ENCODE data around the gene NEGR1.

NEGR1 gene

GRCh38 chr1:72062584-72062983, 219.8 kb downstream of the NEGR1 start:
- DNase-seq (ENCODE audit: low read depth): no peak
- no peak for TF ChIP-seq CTCF (IDR thresholded peaks at IDR 0.05; ENCODE audit: low read depth, low read length, missing control alignments)
- H3K4me3 ChIP-seq (ENCODE audit: low read depth, low read length): no peak overlapping the region

- H3K4me3 ChIP-seq (ENCODE audit: low read depth, low read length): no peak overlapping the region
- no peak for DNase-seq (ENCODE audit: low read depth)
- no peak for TF ChIP-seq CTCF (IDR thresholded peaks at IDR 0.05; ENCODE audit: low read depth, low read length, missing control alignments)
Observed at GRCh38 chr1:72060466-72061245, 221.7 kb downstream of the NEGR1 start.

DNA sequence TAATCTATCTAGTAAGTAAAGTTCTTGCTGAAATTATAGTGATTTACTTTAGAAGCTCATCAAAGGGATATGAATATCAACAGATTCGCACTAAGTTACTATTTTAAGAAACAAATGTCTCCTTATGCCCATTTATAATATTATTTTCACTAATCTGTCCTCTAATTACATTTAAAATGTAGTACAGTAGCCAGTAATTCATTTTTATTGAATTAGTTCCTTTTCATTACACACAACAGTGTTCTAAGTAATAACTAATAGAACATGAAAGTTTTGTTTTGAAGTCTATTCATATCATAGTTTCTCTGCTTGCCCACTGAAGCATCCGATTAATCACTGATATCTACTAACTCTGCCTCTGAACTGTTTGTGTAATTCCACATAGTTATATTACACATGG, 225.8 kb downstream of the NEGR1 start:
- H3K4me3 ChIP-seq (ENCODE audit: low read depth, low read length): no peak overlapping the region
- DNase-seq (ENCODE audit: low read depth): no peak
- TF ChIP-seq CTCF (IDR thresholded peaks at IDR 0.05; ENCODE audit: low read depth, low read length, missing control alignments): no peak

GRCh38 chr1:72051538-72051937, 230.8 kb downstream of the NEGR1 start:
- TF ChIP-seq CTCF (IDR thresholded peaks at IDR 0.05; ENCODE audit: low read depth, low read length, missing control alignments): no peak
- DNase-seq (ENCODE audit: low read depth): no peak

DNA sequence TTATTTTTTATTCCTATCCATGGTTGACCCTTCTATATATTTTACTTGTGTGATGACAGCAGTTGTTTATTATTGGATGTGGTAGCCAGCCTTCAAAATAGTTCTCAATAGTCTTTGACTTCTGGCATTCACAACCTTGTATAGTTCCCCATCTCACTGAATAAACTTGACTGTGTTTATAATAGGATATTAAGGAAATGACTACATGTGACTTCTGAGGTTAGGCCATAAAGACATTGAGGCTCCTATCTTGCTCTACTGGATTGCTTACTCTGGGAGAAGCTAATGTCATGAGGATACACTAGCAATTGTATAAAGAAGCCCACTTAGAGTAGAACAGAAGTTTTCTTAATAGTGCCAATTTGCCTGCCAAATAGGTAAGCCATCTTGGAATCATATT, 231.8 kb downstream of the NEGR1 start:
- no peak overlapping the region for H3K4me3 ChIP-seq (ENCODE audit: low read depth, low read length)
- TF ChIP-seq CTCF (IDR thresholded peaks at IDR 0.05; ENCODE audit: low read depth, low read length, missing control alignments): no peak
- no peak for DNase-seq (ENCODE audit: low read depth)

More at GRCh38 chr1:72051538-72051937, 230.8 kb downstream of the NEGR1 start:
- no peak overlapping the region for H3K4me3 ChIP-seq (ENCODE audit: low read depth, low read length)

GRCh38 chr1:72037745-72038343, 244.5 kb downstream of the NEGR1 start:
- H3K4me3 ChIP-seq (ENCODE audit: low read depth, low read length): no peak overlapping the region
- DNase-seq (ENCODE audit: low read depth): no peak
- peak; percentile 34 for TF ChIP-seq CTCF (IDR thresholded peaks at IDR 0.05; ENCODE audit: low read depth, low read length, missing control alignments)
